Spleen (tissue), 7 donors: Measurements from ENCODE around the gene TMEM259.

ENCODE experiments used
- POLR2AphosphoS5 ChIP-seq, 3 donors: sonication (generic); formaldehyde crosslinking; IDR thresholded peaks; one replicate each; pipeline ENCODE4 v1.5.1; 2017; ENCODE audit warnings: antibody characterized with exemption in 3 of 3
- TF ChIP-seq, protein P1 (sequence below), 11 experiments: fragments of 200-600 bp in 7 of 11; fragments of 450-650 bp in 4 of 11; sonication (generic) in 4 of 11; IDR thresholded peaks in 8 of 11; conservative IDR thresholded peaks in 3 of 11; 1 replicate in 7 of 11; 2 replicates in 4 of 11; pipeline versions ENCODE4 v1.4.0 to v1.8.0; 2016 to 2021; ENCODE audit warnings: antibody characterized with exemption in 11 of 11, inconsistent platforms in 4 of 11, mild to moderate bottlenecking in 1 of 11
- donor health status: DM: no; HTN: no; CAD: no; lungs with moderate emphysema.
- donor health status: DM: no; HTN: no; CAD: no.
- donor health status: DM: no; HTN: no; CAD: no.

DNA sequence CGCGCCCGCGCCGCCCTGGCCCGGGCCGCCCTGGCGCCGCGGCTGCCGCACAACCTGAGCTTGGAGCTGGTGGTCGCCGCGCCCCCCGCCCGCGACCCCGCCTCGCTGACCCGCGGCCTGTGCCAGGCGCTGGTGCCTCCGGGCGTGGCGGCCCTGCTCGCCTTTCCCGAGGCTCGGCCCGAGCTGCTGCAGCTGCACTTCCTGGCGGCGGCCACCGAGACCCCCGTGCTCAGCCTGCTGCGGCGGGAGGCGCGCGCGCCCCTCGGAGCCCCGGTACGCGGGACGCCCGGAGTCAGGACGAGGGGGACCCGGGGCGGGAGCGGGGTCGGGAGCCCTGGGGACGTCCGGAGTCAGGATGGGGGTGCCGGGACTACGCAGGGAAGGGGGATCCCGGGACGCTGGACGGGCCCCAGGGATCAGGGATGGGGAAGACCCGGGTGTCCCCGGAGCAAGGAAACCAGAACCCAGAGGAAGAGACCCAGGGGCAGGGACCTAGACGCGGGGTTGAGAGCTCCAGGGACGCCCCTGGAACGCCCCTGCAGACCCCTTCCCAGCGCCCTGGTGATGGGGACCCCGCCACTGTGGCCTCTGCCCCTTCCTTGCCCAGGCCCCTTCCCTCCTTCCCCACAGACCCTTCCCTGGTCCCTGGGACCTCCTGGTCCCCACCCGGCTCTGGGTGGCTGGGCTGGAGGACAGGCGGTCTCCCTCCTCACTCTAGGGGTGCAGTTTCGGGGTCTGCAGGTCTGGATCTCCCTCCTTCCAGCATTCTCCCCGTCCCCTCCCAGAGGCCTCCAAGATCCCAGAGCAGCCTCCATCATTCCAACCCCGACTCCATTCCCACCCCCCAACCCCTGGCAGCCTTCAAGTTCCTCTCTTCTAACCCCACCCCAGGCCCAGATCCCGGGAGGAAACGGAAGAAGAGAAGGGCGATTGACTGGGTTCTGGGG lies 20.1 kb downstream of the TMEM259 start:
- TF ChIP-seq, protein P1, sequence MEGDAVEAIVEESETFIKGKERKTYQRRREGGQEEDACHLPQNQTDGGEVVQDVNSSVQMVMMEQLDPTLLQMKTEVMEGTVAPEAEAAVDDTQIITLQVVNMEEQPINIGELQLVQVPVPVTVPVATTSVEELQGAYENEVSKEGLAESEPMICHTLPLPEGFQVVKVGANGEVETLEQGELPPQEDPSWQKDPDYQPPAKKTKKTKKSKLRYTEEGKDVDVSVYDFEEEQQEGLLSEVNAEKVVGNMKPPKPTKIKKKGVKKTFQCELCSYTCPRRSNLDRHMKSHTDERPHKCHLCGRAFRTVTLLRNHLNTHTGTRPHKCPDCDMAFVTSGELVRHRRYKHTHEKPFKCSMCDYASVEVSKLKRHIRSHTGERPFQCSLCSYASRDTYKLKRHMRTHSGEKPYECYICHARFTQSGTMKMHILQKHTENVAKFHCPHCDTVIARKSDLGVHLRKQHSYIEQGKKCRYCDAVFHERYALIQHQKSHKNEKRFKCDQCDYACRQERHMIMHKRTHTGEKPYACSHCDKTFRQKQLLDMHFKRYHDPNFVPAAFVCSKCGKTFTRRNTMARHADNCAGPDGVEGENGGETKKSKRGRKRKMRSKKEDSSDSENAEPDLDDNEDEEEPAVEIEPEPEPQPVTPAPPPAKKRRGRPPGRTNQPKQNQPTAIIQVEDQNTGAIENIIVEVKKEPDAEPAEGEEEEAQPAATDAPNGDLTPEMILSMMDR (IDR thresholded peaks at IDR 0.05 in 8 of 11, conservative IDR thresholded peaks at IDR 0.05 in 3 of 11), result no peak
- no peak for TF ChIP-seq POLR2AphosphoS5 (IDR thresholded peaks at IDR 0.05)
